Panc1 (cell line): ENCODE results near the gene PROK1.

Experiments
- POLR2AphosphoS5 ChIP-seq: IDR thresholded peaks from 2 replicates; pipeline ENCODE4 v1.6.1; 2012; ENCODE audit warnings: mild to moderate bottlenecking, low read depth, low read length, moderate library complexity
- SIN3A ChIP-seq: IDR thresholded peaks from 2 replicates; pipeline ENCODE4 v1.6.1; 2012; ENCODE audit warnings: low read depth, mild to moderate bottlenecking, low read length, moderate library complexity, borderline replicate concordance; ENCODE audit not compliant: insufficient read depth
- TCF7L2 ChIP-seq: IDR thresholded peaks from 2 replicates; pipeline ENCODE4 v1.6.1; 2011; ENCODE audit warnings: mild to moderate bottlenecking, low read depth, low read length, inconsistent platforms
- TF ChIP-seq, protein P1 (sequence below): fragments of 450-650 bp; IDR thresholded peaks from 2 replicates; pipeline ENCODE4 v1.5.1; 2017; ENCODE audit warnings: mild to moderate bottlenecking
- TF ChIP-seq, protein P2 (sequence below), 2 experiments: IDR thresholded peaks; 2 replicates each; pipeline ENCODE4 v1.6.1; 2011 to 2012; ENCODE audit warnings: low read depth in 2 of 2, control low read depth in 1 of 2, low read length in 1 of 2, mild to moderate bottlenecking in 1 of 2, moderate library complexity in 1 of 2; ENCODE audit not compliant: insufficient read depth in 1 of 2

- TF ChIP-seq, protein P1, sequence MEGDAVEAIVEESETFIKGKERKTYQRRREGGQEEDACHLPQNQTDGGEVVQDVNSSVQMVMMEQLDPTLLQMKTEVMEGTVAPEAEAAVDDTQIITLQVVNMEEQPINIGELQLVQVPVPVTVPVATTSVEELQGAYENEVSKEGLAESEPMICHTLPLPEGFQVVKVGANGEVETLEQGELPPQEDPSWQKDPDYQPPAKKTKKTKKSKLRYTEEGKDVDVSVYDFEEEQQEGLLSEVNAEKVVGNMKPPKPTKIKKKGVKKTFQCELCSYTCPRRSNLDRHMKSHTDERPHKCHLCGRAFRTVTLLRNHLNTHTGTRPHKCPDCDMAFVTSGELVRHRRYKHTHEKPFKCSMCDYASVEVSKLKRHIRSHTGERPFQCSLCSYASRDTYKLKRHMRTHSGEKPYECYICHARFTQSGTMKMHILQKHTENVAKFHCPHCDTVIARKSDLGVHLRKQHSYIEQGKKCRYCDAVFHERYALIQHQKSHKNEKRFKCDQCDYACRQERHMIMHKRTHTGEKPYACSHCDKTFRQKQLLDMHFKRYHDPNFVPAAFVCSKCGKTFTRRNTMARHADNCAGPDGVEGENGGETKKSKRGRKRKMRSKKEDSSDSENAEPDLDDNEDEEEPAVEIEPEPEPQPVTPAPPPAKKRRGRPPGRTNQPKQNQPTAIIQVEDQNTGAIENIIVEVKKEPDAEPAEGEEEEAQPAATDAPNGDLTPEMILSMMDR = no peak
- TF ChIP-seq TCF7L2 = no peak
- TF ChIP-seq, protein P2, sequence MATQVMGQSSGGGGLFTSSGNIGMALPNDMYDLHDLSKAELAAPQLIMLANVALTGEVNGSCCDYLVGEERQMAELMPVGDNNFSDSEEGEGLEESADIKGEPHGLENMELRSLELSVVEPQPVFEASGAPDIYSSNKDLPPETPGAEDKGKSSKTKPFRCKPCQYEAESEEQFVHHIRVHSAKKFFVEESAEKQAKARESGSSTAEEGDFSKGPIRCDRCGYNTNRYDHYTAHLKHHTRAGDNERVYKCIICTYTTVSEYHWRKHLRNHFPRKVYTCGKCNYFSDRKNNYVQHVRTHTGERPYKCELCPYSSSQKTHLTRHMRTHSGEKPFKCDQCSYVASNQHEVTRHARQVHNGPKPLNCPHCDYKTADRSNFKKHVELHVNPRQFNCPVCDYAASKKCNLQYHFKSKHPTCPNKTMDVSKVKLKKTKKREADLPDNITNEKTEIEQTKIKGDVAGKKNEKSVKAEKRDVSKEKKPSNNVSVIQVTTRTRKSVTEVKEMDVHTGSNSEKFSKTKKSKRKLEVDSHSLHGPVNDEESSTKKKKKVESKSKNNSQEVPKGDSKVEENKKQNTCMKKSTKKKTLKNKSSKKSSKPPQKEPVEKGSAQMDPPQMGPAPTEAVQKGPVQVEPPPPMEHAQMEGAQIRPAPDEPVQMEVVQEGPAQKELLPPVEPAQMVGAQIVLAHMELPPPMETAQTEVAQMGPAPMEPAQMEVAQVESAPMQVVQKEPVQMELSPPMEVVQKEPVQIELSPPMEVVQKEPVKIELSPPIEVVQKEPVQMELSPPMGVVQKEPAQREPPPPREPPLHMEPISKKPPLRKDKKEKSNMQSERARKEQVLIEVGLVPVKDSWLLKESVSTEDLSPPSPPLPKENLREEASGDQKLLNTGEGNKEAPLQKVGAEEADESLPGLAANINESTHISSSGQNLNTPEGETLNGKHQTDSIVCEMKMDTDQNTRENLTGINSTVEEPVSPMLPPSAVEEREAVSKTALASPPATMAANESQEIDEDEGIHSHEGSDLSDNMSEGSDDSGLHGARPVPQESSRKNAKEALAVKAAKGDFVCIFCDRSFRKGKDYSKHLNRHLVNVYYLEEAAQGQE (IDR thresholded peaks at IDR 0.05; ENCODE audit: insufficient read depth in 1 of 2, low read depth in 2 of 2, low read length in 1 of 2) = no peak
- no peak for TF ChIP-seq POLR2AphosphoS5
- no peak for TF ChIP-seq SIN3A
Observed at GRCh38 chr1:110487726-110488125, 36.8 kb downstream of the PROK1 start.
